GM21528 (cell line): ENCODE data around the gene SLC25A14.

Source experiments
- ATAC-seq: cut with Tn5 transposase; IDR thresholded peaks from one replicate; pipeline ENCODE4 v1.9.1; 2021; ENCODE audit warnings: mild to moderate bottlenecking, moderate library complexity; ENCODE audit not compliant: unreplicated experiment, low FRiP score

Gene SLC25A14

GRCh38 chrX:130376077-130376476 lies 36.4 kb downstream of the SLC25A14 start:
- ATAC-seq, result no peak

DNA sequence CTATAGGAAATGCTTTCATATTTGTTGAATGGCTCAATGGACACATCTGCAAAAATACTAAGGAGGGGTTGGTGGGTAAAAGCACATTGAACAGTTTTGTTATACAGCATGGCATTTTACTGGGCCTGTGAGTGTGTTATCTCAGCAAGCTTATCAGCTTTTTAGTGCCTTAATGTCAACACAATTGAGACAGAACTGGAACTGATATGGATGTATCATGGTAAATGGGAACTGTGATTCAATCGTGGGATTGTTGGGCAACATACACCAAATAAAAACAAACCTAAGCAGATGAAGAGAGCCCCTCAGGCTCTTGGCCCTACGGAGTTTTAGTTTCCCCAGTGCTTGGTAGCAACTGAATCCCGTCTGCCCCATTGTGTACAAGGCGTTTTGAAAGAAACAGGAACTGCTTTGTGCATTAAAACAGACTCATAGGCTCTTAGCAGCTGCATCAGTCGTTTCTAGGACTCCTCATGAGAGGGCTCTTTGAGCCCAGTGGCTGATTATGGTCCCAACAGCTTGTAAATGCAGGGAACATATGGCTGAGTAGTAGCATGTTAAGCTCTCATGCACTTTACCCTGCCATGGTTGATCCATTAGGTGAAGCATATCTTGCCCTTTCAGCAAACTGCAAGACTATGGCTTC lies 38.4 kb downstream of the SLC25A14 start:
- ATAC-seq, result no peak

DNA sequence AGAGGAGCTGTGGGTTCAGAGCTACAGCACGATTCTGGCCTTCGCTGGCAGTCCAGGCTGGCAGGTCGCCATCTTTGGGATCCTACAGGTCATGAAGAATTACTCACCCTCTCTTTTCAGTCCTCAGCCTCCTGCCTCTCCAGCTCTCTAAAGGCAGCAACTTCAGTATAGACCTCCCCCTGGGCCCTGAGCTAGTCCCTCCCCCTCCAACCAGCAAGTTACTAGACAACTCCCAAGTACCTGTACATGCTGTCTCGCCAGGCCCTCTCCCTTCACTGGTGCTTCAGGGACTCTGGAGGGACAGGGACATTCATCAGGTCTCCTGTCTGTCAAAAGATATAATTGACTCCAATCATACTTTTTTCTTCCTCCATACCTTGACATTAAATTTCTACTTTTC lies 45.8 kb downstream of the SLC25A14 start, which contains the start of gene GPR119:
GPR119 (minus strand) TSS at position 155 of the 400 bp plus-strand sequence. CDS start 227 bp downstream, outside the sequence.
- ATAC-seq, result no peak

GRCh38 chrX:130386408-130386808 lies 46.7 kb downstream of the SLC25A14 start:
- ATAC-seq, result no peak

DNA sequence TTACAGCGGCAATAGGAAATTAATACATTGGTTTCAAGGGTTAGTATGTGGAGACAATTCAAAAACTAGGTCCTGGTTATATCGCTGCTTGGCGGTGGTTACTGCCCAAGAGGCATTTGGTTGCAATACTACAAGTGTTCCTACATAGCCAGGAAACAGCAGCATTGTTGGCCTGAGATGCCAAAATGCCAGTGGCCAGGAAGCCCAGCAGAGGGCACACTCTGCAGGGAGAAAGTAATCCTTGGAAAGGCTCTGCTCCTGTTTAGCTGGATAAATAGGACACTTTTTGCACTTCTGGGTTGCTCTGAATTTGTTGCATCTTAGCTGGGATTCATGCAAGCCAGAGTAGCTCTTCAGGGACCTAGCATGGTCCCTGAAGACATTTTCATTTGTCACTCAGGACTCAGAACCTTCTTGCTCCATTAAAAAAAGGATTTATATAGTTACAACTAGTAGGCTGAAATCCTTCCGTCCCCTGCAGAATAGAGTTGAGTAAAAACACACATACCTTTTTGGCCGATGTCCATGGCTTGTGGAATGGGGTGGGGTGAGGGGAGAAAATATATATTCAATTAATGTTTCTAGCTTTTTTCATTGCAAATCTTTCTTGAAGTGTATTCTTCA lies 53.8 kb downstream of the SLC25A14 start:
- no peak for ATAC-seq

- ATAC-seq, result no peak
Observed at GRCh38 chrX:130395341-130395740, 55.6 kb downstream of the SLC25A14 start.

- peak; percentile 96 for ATAC-seq
Observed at GRCh38 chrX:130401415-130402207, 61.9 kb downstream of the SLC25A14 start, which contains the start of gene RBMX2. RBMX2 (plus strand) TSS chrX:130401987; CDS start chrX:130402033, 46 bp downstream.

DNA sequence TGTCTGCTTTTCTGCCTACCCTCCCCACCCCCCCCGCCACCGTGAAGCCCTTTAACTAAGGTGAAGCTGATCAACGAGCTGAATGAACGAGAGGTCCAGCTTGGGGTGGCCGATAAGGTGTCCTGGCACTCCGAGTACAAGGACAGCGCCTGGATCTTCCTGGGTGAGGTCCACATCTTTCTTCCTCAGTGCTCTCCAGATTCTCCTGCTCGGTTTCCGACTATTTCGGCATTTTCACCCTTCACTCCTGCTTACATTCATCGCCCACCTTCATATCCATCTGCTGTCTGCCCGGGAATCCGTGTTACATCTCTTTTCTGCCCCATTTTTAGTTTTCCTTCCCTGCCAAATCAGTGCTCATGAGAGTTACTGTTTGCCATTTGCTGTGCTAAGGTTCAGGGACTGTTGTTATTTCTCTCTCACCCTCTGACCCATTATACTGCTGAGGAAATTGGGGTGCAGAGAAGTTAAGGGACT lies 62.5 kb downstream of the SLC25A14 start:
- ATAC-seq, result no peak

GRCh38 chrX:130413415-130413814 lies 73.7 kb downstream of the SLC25A14 start:
- ATAC-seq, result no peak

DNA sequence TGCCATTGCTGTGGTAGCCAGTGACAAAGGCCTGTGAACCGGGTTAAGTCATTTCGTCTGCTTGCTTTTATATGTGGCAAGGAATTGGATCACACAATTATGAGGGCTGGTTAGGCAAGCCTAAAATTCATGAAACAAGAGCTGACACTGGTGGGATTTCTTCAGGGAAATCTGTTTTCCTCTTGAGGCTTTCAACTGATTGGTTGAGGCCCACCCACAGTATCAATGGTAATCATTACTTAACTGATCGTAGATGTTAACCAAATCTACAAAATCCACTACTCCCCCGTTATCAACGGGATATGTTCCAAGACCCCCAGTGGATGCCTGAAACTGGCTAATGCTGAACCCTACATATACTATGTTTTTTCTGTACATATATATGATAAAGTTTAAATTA lies 75.1 kb downstream of the SLC25A14 start:
- ATAC-seq, result no peak

GRCh38 chrX:130415201-130415600 lies 75.5 kb downstream of the SLC25A14 start:
- ATAC-seq, result no peak

GRCh38 chrX:130416785-130417184 lies 77.1 kb downstream of the SLC25A14 start:
- no peak for ATAC-seq

- ATAC-seq, result no peak
Observed at GRCh38 chrX:130418066-130418465, 78.3 kb downstream of the SLC25A14 start.

DNA sequence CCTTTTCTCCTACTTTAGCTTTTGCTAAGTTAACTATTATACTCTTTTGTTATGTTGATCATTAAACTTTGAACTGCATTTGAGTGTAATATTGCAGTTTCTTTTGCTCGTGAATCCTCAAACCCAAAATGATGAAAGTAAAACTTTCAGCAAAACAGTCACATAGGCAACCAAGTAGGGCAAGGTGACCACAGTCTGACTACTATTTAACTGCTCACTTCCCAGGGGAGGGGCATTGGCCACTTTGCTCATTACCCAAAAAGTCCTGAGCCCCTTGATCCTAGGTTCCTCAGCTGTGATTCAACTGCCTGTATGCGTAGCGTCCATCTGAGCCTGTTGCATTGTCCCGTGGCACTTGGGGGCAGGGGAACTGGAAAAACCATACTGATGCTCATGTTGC lies 79.0 kb downstream of the SLC25A14 start:
- ATAC-seq, result no peak

GRCh38 chrX:130419263-130419662 lies 79.5 kb downstream of the SLC25A14 start:
- no peak for ATAC-seq
